ENCODE measurements around the gene RBPJ. TPM values are rescaled to one million over a fixed set of nuclear protein-coding genes. Genes with fewer than 3 reads are reported as not detected.

Gene RBPJ
- total RNA-seq, 1 donor from 2014 or later: 73.3 TPM

Other genes with a start within 250 kb of the RBPJ start
- not detected for gene CCKAR, start 169.5 kb downstream of the RBPJ start, total RNA-seq

Data from ureter (tissue), 1 donor.